ENCODE data around the gene ACOT9.

DNA sequence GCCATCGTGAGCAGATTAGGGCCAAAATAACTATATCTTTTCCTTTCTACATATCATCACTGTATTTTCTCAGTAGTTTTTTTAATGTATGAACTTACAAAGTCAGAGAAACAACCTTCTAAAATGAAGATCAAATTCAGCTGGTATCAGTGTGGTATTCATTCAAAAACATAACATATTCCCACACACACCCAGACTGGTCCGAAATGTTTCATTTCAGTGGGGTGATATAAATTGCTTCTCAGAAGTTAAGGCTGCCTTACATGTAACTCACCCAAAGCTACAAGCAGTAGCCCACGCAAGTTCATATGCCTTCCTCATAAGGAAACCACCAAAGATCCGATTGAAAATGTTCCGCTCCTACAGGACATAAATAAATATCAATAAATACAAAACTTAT is 37.8 kb downstream of the ACOT9 start:
- TF ChIP-seq EP300 (IDR thresholded peaks at IDR 0.05; ENCODE audit: borderline replicate concordance) (no peak), FOXM1 (IDR thresholded peaks at IDR 0.05; ENCODE audit: borderline replicate concordance, low read depth) (no peak), NFIC (IDR thresholded peaks at IDR 0.05) (no peak), CEBPB (IDR thresholded peaks at IDR 0.05) (no peak), CREB1 (IDR thresholded peaks at IDR 0.05; ENCODE audit: low read depth) (no peak), RAD21 (IDR thresholded peaks at IDR 0.05; ENCODE audit: low read depth) (no peak), ZBTB7A (IDR thresholded peaks at IDR 0.05; ENCODE audit: low read depth) (no peak), YY1 (IDR thresholded peaks at IDR 0.05; ENCODE audit: low read depth) (no peak), TAF1 (IDR thresholded peaks at IDR 0.05; ENCODE audit: low read depth) (no peak), TEAD4 (IDR thresholded peaks at IDR 0.05) (no peak), TCF12 (IDR thresholded peaks at IDR 0.05; ENCODE audit: low read depth) (no peak)
- TF ChIP-seq, protein P1, sequence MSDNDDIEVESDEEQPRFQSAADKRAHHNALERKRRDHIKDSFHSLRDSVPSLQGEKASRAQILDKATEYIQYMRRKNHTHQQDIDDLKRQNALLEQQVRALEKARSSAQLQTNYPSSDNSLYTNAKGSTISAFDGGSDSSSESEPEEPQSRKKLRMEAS (IDR thresholded peaks at IDR 0.05), result no peak
- TF ChIP-seq, protein P2, sequence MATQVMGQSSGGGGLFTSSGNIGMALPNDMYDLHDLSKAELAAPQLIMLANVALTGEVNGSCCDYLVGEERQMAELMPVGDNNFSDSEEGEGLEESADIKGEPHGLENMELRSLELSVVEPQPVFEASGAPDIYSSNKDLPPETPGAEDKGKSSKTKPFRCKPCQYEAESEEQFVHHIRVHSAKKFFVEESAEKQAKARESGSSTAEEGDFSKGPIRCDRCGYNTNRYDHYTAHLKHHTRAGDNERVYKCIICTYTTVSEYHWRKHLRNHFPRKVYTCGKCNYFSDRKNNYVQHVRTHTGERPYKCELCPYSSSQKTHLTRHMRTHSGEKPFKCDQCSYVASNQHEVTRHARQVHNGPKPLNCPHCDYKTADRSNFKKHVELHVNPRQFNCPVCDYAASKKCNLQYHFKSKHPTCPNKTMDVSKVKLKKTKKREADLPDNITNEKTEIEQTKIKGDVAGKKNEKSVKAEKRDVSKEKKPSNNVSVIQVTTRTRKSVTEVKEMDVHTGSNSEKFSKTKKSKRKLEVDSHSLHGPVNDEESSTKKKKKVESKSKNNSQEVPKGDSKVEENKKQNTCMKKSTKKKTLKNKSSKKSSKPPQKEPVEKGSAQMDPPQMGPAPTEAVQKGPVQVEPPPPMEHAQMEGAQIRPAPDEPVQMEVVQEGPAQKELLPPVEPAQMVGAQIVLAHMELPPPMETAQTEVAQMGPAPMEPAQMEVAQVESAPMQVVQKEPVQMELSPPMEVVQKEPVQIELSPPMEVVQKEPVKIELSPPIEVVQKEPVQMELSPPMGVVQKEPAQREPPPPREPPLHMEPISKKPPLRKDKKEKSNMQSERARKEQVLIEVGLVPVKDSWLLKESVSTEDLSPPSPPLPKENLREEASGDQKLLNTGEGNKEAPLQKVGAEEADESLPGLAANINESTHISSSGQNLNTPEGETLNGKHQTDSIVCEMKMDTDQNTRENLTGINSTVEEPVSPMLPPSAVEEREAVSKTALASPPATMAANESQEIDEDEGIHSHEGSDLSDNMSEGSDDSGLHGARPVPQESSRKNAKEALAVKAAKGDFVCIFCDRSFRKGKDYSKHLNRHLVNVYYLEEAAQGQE (IDR thresholded peaks at IDR 0.05; ENCODE audit: low read depth), result no peak
- TF ChIP-seq, protein P3, sequence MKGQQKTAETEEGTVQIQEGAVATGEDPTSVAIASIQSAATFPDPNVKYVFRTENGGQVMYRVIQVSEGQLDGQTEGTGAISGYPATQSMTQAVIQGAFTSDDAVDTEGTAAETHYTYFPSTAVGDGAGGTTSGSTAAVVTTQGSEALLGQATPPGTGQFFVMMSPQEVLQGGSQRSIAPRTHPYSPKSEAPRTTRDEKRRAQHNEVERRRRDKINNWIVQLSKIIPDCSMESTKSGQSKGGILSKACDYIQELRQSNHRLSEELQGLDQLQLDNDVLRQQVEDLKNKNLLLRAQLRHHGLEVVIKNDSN (IDR thresholded peaks at IDR 0.05), result no peak

Data from Ishikawa (cell line).